GM18951 (cell line): ENCODE data around the gene USHBP1.

ENCODE experiments used
- POLR2A ChIP-seq: IDR thresholded peaks from 4 replicates; pipeline ENCODE4 v1.6.1; 2011; ENCODE audit warnings: mild to moderate bottlenecking; ENCODE audit not compliant: insufficient read length, insufficient read depth; ENCODE audit errors: extremely low read depth
- in situ Hi-C: fragments of 300-500 bp; cut with MboI; formaldehyde crosslinking; loops from one replicate; pipeline ENCODE4 v1.12.0; 2022; ENCODE audit warnings: low sequenced_read_pairs, mixed read lengths, inconsistent platforms; ENCODE audit not compliant: unreplicated experiment

USHBP1 gene

DNA sequence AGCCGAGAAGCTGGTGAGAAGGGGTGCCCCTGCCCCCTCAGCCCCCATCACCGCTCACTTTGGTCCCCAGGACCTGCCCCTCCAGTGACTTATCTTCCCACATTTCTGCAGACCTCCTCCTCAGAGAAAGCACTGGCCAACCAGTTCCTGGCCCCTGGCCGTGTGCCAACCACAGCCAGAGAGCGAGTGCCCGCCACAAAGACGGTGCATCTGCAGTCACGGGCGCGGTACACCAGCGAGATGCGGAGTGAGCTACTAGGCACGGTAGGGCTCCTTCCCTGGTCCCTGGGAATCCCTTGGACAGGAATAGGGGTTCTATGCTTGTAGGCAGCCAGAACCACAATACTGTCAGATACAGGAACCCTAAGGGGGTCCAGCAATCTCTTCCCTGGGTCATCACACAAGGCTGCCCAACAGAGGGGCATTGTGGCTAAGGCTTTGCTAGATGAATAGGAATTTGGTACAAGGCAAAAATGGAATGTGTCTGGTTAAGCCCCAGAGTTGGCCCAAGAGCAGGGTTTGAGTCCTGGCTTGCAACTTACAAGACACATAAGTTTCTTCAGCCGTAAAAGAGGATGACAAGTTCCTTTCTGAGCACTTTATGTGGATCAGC lies 48.4 kb downstream of the USHBP1 start:
- no peak for TF ChIP-seq POLR2A
- in situ Hi-C loops, result no loop called here

- in situ Hi-C loops, result no loop called here
- TF ChIP-seq POLR2A, result peak; percentile 84
Observed at GRCh38 chr19:17215127-17215971, 49.2 kb downstream of the USHBP1 start, which contains the start of gene USE1. USE1 (plus strand) TSS chr19:17215357; CDS start chr19:17215406, 49 bp downstream.

- in situ Hi-C loops, result no loop called here
- TF ChIP-seq POLR2A, result no peak
Observed at GRCh38 chr19:17214508-17215126, 49.9 kb downstream of the USHBP1 start.

- in situ Hi-C loops, result no loop called here
- no peak for TF ChIP-seq POLR2A
Observed at GRCh38 chr19:17213334-17213733, 51.2 kb downstream of the USHBP1 start.

DNA sequence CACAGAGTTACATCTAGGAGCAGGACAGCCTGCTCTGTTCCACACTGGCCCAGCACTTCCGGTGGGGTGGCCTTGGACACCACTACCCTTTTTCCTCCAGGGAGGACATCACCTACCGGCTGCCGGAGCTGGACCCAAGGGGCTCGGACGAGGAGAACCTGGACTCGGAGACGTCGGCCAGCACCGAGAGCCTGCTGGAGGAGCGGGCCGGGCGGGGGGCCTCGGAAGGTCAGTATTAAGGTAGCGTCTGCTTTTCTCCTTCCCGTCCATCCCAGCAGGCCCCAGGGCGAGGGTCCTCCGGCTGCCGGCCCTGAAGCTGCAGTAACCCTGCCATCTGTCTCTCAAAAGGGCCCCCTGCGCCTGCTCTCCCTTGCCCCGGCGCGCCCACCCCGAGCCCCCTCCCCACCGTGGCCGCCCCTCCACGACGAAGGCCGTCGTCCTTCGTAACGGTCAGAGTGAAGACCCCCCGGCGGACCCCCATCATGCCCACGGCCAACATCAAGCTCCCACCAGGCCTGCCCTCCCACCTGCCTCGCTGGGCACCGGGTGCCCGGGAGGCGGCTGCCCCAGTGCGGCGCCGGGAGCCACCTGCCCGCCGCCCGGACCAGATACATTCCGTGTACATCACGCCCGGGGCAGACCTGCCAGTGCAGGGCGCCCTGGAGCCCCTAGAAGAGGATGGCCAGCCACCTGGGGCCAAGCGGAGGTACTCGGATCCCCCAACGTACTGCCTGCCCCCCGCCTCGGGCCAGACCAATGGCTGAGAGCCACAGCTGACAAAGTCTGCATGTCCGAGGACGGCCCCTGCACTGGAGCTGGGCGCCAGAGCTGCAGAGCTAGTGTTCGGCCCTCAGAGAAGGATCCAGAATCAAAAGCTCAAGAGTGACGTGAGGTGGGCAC lies 52.7 kb downstream of the USHBP1 start:
- in situ Hi-C loops, result no loop called here
- TF ChIP-seq POLR2A, result no peak

- in situ Hi-C loops, result no loop called here
- TF ChIP-seq POLR2A, result no peak
Observed at GRCh38 chr19:17210296-17210695, 54.2 kb downstream of the USHBP1 start.

GRCh38 chr19:17209126-17210036 lies 55.2 kb downstream of the USHBP1 start:
- in situ Hi-C loops, result no loop called here
- TF ChIP-seq POLR2A, result no peak

GRCh38 chr19:17206736-17207581 lies 57.6 kb downstream of the USHBP1 start:
- in situ Hi-C loops, result no loop called here
- TF ChIP-seq POLR2A, result no peak

DNA sequence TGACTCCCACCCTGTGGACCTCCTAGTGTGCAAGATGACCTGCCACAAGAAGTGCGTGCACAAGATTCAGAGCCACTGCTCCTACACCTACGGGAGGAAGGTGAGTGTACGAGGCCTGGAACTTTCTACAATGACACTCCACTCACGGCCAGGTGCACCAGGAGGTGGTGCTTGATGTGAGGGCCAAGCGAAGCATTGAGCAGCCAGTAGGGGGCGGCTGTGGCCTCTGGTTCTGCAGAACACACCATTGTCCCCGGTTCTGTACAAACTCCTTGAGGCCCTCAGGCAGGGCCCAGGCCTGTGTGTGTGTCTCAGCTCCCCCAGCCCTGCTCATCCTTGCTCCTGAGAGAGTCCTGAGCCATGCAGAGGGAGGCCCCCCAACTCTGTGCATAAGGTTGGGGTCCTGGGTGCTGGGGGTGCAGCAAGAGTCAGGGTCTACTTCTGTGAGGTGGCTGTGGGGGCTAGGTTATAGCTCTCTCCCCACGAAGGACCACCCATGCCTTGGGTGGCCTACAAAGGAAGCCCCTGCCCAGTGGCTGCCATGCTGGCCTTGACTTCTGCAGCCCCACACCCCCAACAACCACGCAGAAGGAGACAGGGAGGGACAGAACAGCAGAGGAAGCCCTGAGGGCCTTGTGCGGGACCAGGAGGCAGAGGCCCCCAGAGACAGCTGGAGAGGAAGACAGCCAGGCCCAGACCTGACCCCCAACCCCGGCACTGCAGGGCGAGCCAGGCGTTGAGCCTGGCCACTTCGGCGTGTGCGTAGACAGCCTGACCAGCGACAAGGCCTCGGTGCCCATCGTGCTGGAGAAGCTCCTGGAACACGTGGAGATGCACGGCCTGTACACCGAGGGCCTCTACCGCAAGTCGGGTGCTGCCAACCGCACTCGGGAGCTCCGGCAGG lies 59.1 kb downstream of the USHBP1 start:
- in situ Hi-C loops, result no loop called here
- no peak for TF ChIP-seq POLR2A

DNA sequence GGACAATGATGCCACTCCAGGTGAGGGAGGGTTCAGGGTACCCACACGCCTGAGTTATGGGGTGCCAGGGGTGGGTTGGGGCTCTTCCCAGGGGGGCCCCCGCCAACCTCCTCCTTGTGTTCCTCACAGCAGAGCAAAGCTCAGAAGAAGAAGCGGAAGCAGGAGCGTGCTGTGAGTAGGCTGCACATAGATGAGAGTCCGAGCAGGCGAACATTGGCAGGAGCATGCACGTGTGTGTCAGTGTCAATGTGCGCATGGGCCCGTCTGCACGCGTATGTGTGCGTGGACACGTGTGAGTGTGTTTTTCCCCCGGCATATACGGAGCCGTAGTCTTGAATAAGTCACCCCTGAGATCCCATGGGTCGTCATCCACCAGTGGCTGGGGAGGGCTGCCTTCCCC lies 61.8 kb downstream of the USHBP1 start:
- no peak for TF ChIP-seq POLR2A
- in situ Hi-C loops, result no loop called here
